Measurements from ENCODE around the gene PCDH20.
"Not testable (repeated sequence)": the region's sequence is repeated elsewhere in the genome, so short reads cannot be mapped to it uniquely, and the experiment has no call there.

Gene PCDH20, protein sequence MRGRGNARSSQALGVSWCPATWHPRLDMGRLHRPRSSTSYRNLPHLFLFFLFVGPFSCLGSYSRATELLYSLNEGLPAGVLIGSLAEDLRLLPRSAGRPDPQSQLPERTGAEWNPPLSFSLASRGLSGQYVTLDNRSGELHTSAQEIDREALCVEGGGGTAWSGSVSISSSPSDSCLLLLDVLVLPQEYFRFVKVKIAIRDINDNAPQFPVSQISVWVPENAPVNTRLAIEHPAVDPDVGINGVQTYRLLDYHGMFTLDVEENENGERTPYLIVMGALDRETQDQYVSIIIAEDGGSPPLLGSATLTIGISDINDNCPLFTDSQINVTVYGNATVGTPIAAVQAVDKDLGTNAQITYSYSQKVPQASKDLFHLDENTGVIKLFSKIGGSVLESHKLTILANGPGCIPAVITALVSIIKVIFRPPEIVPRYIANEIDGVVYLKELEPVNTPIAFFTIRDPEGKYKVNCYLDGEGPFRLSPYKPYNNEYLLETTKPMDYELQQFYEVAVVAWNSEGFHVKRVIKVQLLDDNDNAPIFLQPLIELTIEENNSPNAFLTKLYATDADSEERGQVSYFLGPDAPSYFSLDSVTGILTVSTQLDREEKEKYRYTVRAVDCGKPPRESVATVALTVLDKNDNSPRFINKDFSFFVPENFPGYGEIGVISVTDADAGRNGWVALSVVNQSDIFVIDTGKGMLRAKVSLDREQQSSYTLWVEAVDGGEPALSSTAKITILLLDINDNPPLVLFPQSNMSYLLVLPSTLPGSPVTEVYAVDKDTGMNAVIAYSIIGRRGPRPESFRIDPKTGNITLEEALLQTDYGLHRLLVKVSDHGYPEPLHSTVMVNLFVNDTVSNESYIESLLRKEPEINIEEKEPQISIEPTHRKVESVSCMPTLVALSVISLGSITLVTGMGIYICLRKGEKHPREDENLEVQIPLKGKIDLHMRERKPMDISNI

DNA sequence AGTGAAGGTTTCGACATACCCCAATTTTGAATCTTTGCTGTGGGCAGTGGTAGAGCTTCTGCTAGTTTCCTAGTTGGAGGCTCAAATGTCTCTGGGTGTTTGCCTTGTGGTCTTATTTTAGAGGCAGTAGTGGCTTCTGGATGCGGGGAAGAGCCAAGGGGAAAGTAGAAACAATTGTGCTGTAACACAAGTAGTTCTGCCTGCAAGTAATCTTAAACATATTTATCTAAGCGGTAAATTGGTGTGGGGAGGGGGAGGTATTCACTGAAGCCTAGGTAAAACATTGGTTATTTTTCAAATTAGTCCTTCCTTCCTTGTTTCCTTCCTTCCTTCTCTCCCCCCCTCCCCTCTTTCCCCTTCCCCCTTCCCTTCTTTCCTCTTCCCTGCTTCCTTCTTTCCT, at the start of gene PCDH20:
TSS of gene PCDH20 (minus strand) at position 101 of the 400 bp plus-strand sequence. CDS start 691 bp downstream, outside the sequence.
- no peak for FAIRE-seq

DNA sequence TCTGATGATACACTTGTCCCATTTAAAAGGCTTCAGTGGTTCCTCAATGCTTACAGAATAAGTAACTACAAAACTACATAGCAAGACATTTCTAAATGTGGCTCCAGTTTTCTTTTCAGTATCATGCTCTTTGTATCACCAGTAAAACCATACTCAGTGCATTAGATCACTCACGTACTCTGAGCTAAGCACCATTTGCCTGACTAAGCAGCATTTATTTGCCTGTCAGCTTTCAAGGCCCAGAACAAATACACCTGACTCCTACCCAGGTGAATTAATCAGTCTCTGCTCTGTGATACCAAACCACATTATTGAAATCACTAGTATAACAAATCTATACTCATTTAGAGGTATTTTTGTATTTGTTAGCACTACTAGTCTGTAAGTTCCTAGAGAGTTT, 47.4 kb upstream of the PCDH20 start:
- no peak for FAIRE-seq

DNA sequence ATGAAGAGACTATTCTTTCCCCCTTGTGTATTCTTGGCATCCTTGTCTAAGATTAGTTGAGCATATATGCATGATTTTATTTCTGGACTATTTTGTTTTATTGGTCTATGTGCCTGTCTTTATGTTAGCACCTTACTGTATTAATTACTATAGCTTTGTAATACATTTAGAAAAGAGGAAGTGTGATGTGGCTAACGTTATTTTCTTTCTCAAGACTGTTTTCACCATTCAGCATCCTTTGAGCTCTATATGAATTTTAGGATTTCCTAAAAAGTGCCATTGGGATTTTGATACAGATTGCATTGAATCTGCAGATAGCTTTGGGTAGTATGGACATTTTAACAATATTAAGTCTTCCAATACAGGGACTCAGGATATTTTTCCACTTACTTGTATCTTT, 37.5 kb upstream of the PCDH20 start:
- FAIRE-seq, result no peak

DNA sequence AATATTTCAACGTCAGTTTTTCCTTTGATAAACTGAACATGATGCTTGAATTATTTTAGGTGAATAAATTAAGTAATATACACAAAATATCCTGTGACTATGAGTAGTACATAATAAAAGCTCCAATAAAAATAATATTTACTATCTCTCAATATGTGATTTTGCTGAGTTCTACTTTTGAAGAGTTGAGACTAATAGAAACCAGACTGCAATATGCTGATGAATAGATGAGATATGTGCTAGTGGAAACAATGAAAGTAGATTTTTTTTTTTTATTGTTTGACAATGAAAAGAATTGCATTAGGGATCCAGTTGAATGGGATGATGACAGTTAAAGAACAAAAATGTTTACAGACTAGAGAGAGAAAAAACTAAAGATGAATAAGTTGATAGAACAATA, 16.4 kb upstream of the PCDH20 start:
- FAIRE-seq, result no peak

DNA sequence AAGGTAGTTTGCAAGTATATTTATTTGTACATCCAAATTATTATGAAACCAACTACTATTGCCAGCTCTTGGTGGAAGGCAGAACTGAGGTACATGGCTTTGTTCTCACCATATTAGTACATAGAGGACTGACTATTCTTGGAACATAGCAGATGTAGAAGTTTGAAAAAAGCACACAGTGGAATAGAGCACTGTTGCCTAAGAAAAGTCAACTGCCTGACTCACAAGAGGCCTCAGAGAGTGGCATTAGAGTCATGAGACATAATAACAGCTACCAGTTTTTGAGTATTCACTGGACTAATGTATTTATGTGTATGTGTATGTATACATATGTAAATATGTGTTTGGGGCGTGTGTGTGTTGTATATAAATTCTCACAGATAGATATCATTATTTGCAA, 8.3 kb upstream of the PCDH20 start:
- no peak for FAIRE-seq

DNA sequence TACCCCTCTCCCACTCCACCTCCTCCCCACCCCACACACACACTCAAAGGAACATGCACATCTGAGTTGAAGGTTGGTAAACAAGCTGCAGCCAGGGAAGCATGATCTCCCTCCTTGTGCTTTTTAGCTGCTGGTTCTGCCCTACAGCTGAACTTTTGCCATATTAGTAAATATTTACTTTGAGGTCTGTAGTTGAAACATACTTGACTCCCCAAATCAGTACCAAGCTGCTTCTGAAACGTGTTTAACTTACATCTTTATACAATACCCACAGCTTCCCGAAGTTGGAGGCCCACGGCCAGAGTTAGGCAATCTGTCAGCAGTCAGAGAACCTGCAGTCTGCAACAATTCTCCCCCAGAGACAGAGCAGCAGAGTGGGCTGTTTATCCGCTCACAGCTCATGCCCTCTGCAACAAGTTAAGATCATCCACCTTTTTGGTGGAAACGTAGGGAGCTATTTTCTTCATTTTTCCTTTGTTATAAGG, 1.5 kb upstream of the PCDH20 start:
- no peak for FAIRE-seq

DNA sequence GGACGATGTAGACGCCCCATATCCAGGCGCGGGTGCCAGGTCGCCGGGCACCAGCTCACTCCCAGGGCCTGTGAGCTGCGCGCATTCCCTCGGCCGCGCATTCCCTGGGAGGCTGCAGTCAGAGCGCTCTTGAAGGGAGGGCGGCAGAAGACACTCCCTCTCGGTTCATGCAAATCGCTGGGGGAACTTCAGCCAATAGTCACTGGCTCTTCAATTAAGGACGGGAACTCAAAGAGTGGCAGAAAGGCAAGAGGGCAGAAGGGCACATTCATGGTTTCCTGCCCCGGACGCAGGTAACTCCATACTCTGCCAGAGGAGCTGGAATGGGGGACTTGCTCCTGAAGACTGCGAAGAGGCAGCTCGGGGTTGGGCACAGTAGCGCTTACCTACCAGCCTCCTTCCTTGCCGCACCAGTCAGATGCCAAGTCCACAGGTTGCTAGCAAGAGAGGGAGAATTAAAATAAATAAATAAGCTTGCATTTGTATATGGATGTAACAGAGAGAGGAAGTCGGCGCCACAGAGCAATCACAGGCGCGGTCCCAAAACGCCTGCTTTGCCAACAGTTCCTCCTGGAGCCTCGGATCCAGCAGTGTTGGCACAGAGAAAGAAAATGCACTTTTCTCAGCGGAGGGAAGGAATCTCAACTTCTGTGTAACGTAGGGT, 459 bp downstream of the PCDH20 start:
- FAIRE-seq, result no peak

DNA sequence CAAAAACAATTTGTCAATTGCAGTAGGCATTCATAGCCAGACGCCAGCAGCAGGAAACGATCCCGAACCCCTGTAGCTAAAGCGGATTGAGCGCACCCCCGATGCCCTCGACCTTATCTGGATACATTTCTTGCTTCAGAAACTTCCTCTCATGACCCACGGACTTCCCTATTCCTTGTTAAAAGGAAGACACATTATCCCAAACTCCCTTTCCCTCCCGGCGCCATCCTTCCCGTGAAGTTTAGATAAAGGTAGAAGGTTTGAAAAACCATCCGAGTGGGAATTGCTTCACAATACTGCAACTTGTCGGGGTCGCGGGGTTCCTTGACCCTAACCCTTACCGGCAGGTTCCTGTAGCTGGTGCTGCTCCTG, 977 bp downstream of the PCDH20 start:
- no peak for FAIRE-seq

DNA sequence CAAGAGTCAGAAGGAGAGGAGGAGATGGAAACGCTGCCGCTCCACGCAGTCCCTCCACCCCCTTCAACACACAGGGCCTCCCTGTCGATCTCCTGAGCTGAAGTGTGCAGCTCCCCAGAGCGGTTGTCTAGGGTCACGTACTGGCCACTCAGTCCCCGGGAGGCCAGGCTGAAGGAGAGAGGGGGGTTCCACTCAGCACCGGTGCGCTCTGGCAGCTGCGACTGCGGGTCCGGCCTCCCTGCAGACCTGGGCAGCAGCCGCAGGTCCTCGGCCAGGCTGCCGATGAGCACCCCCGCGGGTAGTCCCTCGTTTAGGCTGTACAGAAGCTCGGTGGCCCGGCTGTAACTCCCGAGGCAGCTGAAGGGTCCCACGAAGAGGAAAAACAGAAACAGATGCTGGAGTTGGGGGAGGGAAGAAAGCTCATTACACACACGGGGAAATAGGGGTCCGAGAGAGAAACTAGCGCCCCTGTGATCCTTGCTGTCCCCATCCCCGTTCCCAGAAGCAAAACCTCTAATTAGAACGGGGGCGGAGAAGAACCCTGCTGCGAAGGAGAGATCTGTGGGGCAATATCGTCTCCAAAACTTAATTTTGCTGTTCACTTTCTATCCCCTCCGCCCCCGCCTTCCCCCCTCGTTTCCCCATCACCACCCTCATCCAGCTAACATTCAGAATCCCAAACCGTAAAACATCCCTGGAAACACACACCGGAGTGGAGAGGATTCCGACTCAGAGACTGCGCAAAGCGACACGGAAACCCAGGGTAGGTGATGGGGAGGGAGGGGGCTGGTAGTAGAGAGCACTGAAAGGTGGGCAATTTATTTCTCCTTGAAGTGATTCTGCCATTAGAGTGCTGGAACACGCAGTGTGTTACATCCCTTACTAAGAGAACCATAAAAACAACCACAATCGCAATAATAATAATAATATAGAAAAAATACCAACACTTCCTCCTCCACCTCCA, 1.8 kb downstream of the PCDH20 start:
- no peak for FAIRE-seq

DNA sequence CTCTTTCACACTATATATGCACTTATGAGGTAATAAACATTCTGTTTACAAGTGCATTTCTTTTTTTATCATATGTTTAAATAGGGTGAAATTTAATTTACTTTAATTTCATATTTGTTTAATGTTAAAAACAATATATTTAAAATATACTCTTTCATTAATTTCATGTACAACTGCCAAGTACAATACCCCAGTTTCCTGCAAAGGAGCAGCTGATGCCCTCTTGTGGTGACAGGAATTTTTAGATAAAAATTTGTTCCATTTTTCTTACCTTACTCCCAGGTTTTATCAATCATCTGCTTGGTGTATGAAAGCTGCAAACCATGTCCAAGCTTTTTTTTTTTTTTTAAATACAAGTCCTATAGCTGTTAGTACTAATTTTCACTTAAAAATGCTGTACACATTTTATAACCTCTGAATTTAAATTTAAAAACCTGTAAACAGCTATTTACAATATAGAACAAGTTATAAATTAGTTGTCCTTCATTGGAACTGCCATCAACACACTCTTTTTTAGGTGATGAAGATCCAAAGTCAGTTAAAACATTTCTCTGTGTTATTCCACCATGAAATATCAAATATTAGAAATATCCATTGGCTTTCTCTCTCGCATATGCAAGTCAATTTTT, 4.9 kb downstream of the PCDH20 start:
- FAIRE-seq, result peak; percentile 87

DNA sequence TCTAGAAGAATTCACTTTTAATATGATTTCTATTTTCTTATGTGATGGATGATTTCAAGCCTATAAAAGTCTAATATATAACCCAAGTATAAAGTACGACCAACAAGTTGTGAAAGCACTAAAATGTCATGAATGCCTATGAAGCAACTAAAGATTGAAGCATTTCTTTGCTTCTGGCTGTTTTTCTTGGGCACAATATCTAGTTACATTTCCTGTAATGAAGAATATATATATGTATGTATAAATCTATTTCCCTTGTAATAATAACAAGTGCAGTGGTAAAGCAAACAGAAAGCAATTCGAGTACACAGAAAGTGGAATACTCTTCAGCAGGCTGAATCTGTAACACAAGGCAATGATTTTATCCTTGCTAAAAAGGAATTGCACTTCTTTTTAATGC, 5.4 kb downstream of the PCDH20 start:
- FAIRE-seq, result no peak

DNA sequence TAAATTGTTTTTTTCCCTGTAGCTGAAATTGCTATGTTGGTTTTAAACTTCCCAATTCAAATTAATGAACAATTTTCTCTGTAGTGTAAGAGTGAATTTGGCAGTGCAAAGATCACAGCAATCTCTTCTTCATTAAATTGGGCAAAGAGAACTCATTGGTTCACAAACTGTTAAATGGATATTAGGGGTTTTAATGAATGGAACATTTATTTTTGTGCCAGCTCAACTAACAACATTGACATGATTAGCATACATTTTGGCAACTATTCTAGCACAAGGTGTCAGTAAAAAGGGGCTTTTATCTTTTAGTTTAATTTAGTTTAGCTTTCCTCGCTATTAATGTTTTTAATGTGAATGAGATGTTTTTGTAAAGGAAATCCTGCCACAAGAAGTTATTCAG, 7.1 kb downstream of the PCDH20 start:
- FAIRE-seq, result no peak

DNA sequence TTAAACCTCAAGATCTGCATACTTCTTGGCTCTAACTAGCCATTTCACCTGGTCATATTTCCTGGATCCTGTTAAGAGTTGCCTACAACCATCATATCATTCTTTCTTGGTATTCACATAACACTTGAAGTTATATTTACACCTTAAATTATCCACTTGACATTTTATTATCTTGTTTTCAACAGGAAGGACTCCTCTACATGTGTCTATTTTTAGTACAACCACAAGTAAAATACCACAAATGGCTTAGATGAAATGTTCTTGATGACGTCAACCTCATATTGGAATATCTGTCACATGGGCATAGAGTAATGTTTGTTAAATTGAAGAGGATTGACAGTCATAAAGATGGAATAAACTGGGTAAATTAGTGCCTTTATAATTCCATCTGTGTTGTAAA, 9.4 kb downstream of the PCDH20 start:
- no peak for FAIRE-seq

DNA sequence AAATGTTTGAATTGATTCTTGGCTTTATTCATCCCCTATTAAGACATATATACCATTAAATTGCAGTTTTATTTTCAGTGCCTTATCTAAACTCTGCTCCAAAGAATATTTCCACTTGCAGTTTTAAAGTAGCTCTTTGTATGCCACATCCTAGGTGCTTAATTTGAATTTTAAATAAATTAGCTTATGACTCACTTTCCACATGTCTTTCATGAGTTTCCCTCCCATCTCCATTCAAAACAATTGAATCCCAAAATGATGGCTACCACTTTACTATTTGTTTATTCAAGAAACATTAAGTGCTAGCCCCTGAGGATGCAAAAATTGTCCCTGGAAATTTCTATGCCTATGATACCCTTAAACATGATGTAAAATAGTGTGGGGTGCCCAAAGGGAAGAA, 19.5 kb downstream of the PCDH20 start:
- no peak for FAIRE-seq

DNA sequence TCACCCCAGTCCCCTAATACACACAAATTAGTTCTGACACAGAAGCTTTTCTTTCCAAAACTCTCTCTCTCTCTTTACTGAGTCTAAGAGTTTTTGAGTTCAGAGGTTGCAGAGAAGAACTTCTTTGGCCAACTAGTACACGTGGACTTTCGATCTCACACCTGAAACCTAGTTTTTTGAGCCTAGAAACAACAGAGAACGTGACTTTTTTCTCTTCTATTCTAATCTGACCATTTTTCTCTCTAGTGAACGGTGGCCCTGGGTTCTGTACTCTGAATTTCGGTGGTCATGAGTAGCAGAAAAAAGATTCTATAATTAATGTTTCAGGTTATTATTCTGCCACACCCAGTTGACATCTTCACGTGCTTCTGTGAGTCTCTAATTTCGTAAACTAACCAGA, 24.2 kb downstream of the PCDH20 start:
- no peak for FAIRE-seq

DNA sequence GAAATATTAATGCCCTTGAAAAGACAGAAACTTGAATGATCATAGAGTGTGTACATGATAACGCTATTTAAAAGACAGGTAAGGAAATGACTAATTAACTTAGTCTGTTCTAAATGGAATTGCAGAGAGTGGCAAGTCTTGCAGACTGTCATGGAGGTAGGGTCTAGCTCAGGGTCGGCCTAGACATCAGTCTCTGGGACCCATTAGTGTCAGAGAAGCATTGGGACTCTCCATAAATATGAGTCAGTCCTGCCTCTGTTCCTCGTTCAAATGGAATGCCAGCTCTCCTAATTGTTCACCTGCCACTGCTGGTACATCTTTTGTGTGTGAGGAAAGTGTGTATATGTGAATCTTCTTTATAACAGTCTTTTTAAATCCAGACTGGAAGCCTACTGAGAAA, 28.0 kb downstream of the PCDH20 start:
- FAIRE-seq, result no peak

DNA sequence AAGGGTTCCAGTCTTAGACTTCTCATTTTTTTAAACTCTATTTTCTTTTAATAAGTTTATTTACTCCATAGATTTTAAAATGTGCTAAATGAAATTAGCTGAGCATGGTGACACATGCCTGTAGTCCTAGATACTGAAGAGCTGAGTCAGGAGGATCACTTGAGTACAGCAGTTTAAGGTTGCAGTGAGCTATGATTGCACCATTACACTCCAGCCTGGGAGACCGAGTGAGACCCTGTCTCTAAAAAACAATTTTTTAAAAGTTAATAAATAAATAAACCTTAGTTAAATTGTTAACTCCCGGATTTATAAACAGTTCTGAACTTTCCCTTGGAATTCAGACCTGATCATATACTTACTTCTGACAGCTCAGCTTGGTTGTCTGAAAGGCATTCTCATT, 32.5 kb downstream of the PCDH20 start:
- no peak for FAIRE-seq

DNA sequence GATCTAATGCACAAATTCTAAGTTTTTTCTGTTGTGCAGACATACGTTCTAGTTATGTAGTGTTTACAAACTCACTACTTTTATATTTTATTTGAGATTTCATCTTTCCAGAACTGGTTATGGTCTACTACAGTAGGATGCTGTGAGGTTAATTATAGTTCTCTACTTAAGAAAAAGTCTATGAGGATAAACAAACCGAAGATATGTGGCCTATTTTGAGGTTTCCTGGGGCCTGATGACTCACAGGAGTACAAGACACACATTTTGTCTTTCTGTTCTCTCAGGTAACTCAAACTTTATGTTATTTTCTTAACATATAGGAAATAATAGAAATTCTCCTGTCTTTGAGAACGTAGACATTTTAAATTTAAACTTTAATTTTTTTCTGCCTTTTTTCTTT, 45.1 kb downstream of the PCDH20 start:
- FAIRE-seq, result no peak

DNA sequence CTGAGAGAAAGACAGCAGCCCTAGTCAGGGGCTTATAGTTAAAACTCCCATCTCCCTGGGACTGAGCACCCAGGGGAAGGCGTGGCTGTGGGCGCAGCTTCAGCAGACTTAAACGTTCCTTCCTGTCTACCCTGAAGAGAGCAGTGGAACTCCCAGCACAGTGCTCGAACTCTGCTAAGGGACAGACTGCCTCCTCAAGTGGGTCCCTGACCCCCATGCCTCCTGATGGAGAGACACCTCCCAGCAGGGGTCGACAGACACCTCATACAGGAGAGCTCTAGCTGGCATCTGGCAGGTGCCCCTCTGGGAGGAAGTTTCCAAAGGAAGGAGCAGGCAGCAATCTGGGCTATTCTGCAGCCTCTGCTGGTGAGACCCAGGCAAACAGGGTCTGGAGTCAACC, 51.0 kb downstream of the PCDH20 start:
- FAIRE-seq, result not testable (repeated sequence)

DNA sequence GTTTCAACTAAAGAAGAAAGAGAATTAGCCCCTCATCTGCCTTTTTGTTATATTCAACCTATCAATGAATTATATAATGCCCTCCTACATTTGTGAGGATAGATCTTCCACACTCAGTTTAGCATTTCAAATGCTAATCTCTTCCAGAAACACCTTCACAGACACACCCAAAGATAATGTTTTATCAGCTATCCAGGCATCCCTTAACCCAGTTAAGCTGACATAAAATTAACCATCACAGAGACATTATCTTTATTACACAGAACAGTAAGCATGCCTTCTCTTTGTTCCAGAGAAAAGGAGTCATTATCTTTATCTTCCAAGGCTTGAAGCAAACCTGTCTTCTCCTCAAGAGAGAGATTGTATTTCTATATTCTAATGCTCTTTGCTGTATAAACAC, 53.1 kb downstream of the PCDH20 start:
- FAIRE-seq, result no peak

Measured in TTC549 (cell line).